Heart left ventricle (tissue), 16 donors: ENCODE results near the gene ARHGAP1. TPM values are rescaled to one million over a fixed set of nuclear protein-coding genes. Genes with fewer than 3 reads are reported as not detected.

Experiments used
- ATAC-seq, 4 donors: fragments of 200-7000 bp; cut with Tn5 transposase; one replicate each; pipeline ENCODE4 v1.9.1; 2020 to 2022; ENCODE audit warnings: moderate library complexity in 4 of 4, mild to moderate bottlenecking in 3 of 4, moderate number of reproducible peaks in 1 of 4
- DNase-seq, 5 donors: peaks; one replicate each; pipeline ENCODE4 v3.0.0-alpha.2; 2020
- H3K27ac ChIP-seq, 12 donors: fragments of 200-600 bp; sonication (generic) in 4 of 12; one replicate each; pipeline versions ENCODE4 v1.5.0 to v1.8.0; 2016 to 2022; ENCODE audit warnings: mild to moderate bottlenecking in 2 of 12
- H3K27me3 ChIP-seq, 9 donors: fragments of 200-600 bp; sonication (generic) in 2 of 9; one replicate each; pipeline versions ENCODE4 v1.5.1 to v1.8.0; 2016 to 2022; ENCODE audit warnings: mild to moderate bottlenecking in 3 of 9
- H3K36me3 ChIP-seq, 9 donors: fragments of 200-600 bp; sonication (generic) in 2 of 9; one replicate each; pipeline versions ENCODE4 v1.5.0 to v1.8.0; 2018 to 2022; ENCODE audit warnings: mild to moderate bottlenecking in 2 of 9
- H3K4me1 ChIP-seq, 12 donors: fragments of 200-600 bp; sonication (generic) in 4 of 12; one replicate each; pipeline versions ENCODE4 v1.5.0 to v1.8.0; 2016 to 2022; ENCODE audit warnings: mild to moderate bottlenecking in 3 of 12
- H3K4me3 ChIP-seq, 12 donors: fragments of 200-600 bp; sonication (generic) in 4 of 12; one replicate each; pipeline versions ENCODE4 v1.5.0 to v1.8.0; 2017 to 2022; ENCODE audit warnings: mild to moderate bottlenecking in 9 of 12, moderate library complexity in 4 of 12
- H3K9me3 ChIP-seq, 12 donors: fragments of 200-600 bp; sonication (generic) in 4 of 12; one replicate each; pipeline versions ENCODE4 v1.5.0 to v1.8.0; 2016 to 2022; ENCODE audit warnings: mild to moderate bottlenecking in 1 of 12
- POLR2A ChIP-seq, 2 donors: fragments of 450-650 bp; IDR thresholded peaks; one replicate each; pipeline ENCODE4 v1.6.1; 2017; ENCODE audit warnings: antibody characterized with exemption in 2 of 2, mild to moderate bottlenecking in 2 of 2, moderate library complexity in 2 of 2
- WGBS, 4 donors: extraction: QIAGEN DNeasy Blood & Tissue Kit in 2 of 4; methylation state at CpG; one replicate each; pipeline versions ENCODE4 v1.1.5 to v1.1.7; 2013 to 2018; 5-methylcytosine and 5-hydroxymethylcytosine counted together
- intact Hi-C, 10 donors: fragments of 100-400 bp; cut with DNase I; formaldehyde crosslinking; loops; one replicate each; pipeline versions ENCODE4 v1.11.1 to v1.14.2; 2022
- polyA plus RNA-seq, 2 donors: library from polyadenylated mRNA; stranded (reverse); fragments of 200-250 nt; gene quantifications; one replicate each; pipeline ENCODE4 v1.2.3, GENCODE V29; 2013
- total RNA-seq, 9 donors: library from RNA; depleted of rRNA in 2 of 9; stranded (reverse); fragments of >200 nt in 2 of 9; fragmentation: NEBNext Ultra II Directional in 3 of 9; extraction: Animal tissue kit (Norgen Biotek cat#: 25700) in 3 of 9; gene quantifications; one replicate each; pipeline versions ENCODE4 v1.1.0 to v1.2.4, GENCODE V29; 2016 to 2023
- TF ChIP-seq, protein P1 (sequence below), 12 donors: fragments of 200-600 bp; sonication (generic) in 4 of 12; IDR thresholded peaks; one replicate each; pipeline versions ENCODE4 v1.5.0 to v1.8.0; 2018 to 2022; ENCODE audit warnings: antibody characterized with exemption in 12 of 12, mild to moderate bottlenecking in 5 of 12
- donor health status: ischemic (EF 13 %, LVEDD 7.1; RV severe dilation, severe dysfunction).
- donor health status: healthy with polysubstance abuse.
- donor health status: DM: no; HTN: yes; CAD: no.
- donor health status: DM: no; HTN: no; CAD: no.
- donor health status: ischemic (EF 25% LVEDD 6.9; RV normal size, moderate dysfunction).
- donor health status: ischemic (EF 25% LVEDD 5.7; RV mildly dilated, moderate dysfunction).
- donor health status: healthy.
- donor health status: DM: yes; HTN: yes; CAD: no.
- donor health status: ischemic (EF 35%, LVEDD 5.7; RV mildly dilated, moderate dysfunction).
- donor health status: nonischemic (EF 11% LVEDD 7.7; RV severe dilation, severe dysfunction).
- donor health status: DM: yes; HTN: yes; CAD: no.
- donor health status: PGD.
- donor health status: ischemic (EF 29% LVEDD 5.4; RV normal size, mild dysfunction).
- donor health status: nonischemic (EF 23%, LVEDD 6.1; RV moderate dilation, normal function).

ARHGAP1 gene
- total and polyA plus RNA-seq, 11 donors: 38.8 to 309 (median 75.3) TPM

DNA sequence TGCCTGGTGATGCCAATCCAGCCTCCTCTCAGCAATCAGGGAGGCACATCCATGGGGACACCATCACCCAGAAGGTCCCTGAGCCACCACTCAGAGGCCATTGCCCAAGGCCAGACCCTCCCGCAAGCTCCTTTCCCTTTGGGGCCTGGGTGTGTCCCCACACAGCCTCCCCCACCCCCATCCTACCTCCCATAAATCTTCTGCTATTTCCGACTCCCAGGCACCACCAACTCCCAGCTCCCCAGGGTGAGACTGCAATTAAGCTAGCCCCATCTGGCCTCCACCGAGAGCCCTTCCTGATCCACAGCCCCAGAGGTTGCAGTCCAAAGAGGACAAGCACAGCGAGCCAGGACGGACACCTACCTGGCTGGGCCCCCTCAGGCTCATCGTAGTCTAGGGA is 6.3 kb downstream of the ARHGAP1 start:
- H3K4me1 ChIP-seq: peaks cover 4 to 60% (median 50%) of the 10 kb centered on the region in 12 donors
- WGBS, 4 donors: 68 to 85% (median 74%) methylated on average over 6 of the region's 6 CpGs

DNA sequence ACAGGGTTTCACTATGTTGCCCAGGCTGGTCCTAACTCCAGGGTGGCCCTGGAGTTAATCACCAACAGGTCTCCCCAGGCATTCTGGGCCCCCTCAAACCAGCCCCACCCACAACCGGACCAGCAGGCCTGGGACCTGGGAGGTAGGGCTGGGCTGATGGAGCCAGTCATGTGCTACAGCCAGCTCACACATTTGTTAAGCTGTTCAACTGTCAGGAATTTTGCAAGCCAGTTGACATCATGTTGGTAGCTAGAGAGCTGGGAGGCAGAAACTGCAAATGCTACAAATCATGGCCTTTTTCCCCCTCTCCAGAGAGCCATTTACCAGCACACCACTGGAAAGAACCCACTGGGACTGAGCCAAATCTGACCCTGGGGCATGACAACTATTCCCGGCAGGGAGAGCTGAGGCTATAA is 6.8 kb downstream of the ARHGAP1 start:
- TF ChIP-seq, protein P1, sequence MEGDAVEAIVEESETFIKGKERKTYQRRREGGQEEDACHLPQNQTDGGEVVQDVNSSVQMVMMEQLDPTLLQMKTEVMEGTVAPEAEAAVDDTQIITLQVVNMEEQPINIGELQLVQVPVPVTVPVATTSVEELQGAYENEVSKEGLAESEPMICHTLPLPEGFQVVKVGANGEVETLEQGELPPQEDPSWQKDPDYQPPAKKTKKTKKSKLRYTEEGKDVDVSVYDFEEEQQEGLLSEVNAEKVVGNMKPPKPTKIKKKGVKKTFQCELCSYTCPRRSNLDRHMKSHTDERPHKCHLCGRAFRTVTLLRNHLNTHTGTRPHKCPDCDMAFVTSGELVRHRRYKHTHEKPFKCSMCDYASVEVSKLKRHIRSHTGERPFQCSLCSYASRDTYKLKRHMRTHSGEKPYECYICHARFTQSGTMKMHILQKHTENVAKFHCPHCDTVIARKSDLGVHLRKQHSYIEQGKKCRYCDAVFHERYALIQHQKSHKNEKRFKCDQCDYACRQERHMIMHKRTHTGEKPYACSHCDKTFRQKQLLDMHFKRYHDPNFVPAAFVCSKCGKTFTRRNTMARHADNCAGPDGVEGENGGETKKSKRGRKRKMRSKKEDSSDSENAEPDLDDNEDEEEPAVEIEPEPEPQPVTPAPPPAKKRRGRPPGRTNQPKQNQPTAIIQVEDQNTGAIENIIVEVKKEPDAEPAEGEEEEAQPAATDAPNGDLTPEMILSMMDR (IDR thresholded peaks at IDR 0.05): no peak
- TF ChIP-seq POLR2A (IDR thresholded peaks at IDR 0.05): no peak
- 47 to 67% (median 52%) methylated on average over 1 to 2 of the region's 2 CpGs for WGBS, 4 donors
- Histone ChIP-seq H3K4me3 (no peak overlapping the region), H3K4me1 (peaks cover under 1 to 55% (median 47%) of the 10 kb centered on the region in 12 donors), H3K27ac (peak overlapping the region in 10 of 12 donors; percentile 30 to 95 (median 66)), H3K27me3 (no peaks in the 10 kb centered on the region), H3K36me3 (peaks cover 0 to 82% (median 65%) of the 10 kb centered on the region in 9 donors), H3K9me3 (no peaks in the 10 kb centered on the region)
- peak in 2 of 4 donors; percentile 14 to 17 for ATAC-seq
- DNase-seq: no peak
- intact Hi-C loops: no loop called here

More for the DNA sequence above, 6.3 kb downstream of the ARHGAP1 start:
- ATAC-seq (no peak), DNase-seq (no peak)
- Histone ChIP-seq H3K36me3 (peaks cover 0 to 77% (median 61%) of the 10 kb centered on the region in 9 donors), H3K27me3 (no peaks in the 10 kb centered on the region), H3K4me3 (no peak overlapping the region), H3K9me3 (no peaks in the 10 kb centered on the region), H3K27ac (peak overlapping the region in 10 of 12 donors; percentile 30 to 95 (median 66))
- intact Hi-C loops: no loop called here
- TF ChIP-seq, protein P1 (IDR thresholded peaks at IDR 0.05): no peak
- TF ChIP-seq POLR2A (IDR thresholded peaks at IDR 0.05): no peak

DNA sequence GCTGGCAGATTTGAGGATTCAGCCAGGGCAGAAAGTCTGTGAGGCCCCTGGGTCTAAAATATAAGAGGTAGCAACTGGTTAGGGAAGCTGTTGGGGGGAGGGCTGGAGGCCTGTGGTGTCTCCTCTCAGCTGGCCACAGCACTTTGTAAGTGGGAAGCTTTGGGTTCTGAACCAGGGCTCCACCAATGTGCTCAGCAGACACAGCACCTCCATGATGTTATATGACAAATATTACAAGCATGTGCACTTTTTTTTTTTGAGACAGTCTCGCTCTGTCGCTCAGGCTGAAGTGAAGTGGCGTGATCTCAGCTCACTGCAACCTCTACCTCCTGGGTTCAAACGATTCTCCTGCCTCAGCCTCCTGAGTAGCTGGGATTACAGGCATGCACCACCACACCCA is 8.0 kb downstream of the ARHGAP1 start:
- 48 to 69% (median 65%) methylated on average over 4 of the region's 4 CpGs for WGBS, 4 donors
- ATAC-seq (no peak), DNase-seq (no peak)
- Histone ChIP-seq H3K4me3 (no peak overlapping the region), H3K9me3 (no peaks in the 10 kb centered on the region), H3K27me3 (no peaks in the 10 kb centered on the region), H3K4me1 (peaks cover 0 to 55% (median 38%) of the 10 kb centered on the region in 12 donors), H3K27ac (peak overlapping the region in 1 of 12 donors; percentile 24), H3K36me3 (peaks cover 0 to 93% (median 77%) of the 10 kb centered on the region in 9 donors)
- intact Hi-C loops: no loop called here
- TF ChIP-seq POLR2A (IDR thresholded peaks at IDR 0.05): no peak
- TF ChIP-seq, protein P1 (IDR thresholded peaks at IDR 0.05): no peak

DNA sequence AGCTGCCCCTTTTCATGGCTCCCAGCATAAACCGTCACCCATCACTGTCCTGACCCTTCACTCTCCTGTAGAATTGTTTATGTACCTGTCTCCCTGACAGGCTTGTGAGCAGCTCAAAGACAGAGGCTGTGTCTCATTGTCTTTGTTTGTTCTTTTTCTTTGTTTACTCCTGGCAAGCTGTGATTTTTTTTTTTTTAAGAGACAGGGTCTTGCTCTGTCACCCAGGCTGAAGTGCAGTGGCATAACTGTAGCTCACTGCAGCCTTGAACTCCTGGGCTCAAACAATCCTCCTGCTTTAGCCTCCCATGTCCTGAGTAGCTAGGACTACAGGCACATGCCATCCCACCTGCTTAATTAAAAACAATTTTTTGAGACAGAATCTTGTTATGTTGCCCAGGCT is 9.7 kb downstream of the ARHGAP1 start:
- no peak overlapping the region for H3K27ac ChIP-seq
- H3K4me3 ChIP-seq: no peak overlapping the region
- peaks cover 0 to 51% (median 26%) of the 10 kb centered on the region in 12 donors for H3K4me1 ChIP-seq
- intact Hi-C loops: no loop called here
- DNase-seq: no peak
- no peaks in the 10 kb centered on the region for H3K27me3 ChIP-seq
- ATAC-seq: no peak
- no peaks in the 10 kb centered on the region for H3K9me3 ChIP-seq
- peaks cover 0 to 97% (median 91%) of the 10 kb centered on the region in 9 donors for H3K36me3 ChIP-seq
- 92 to 100% (median 96%) methylated on average over 1 of the region's 1 CpG for WGBS, 4 donors
- TF ChIP-seq, protein P1 (IDR thresholded peaks at IDR 0.05): no peak
- TF ChIP-seq POLR2A (IDR thresholded peaks at IDR 0.05): no peak
